HepG2 (cell line): ENCODE measurements around the gene NBEA. TPM values are rescaled to one million over a fixed set of nuclear protein-coding genes. Genes with fewer than 3 reads are reported as not detected.

Experiments
- ATAC-seq: fragments of 200-7000 bp; cut with Tn5 transposase; 3 replicates; pipeline ENCODE4 v1.9.1; 2020; ENCODE audit warnings: mild to moderate bottlenecking, moderate library complexity
- BruUV-seq: library from RNA; stranded (reverse); fragments of 400-500 nt; replicated peaks from 2 replicates; lab custom pipeline; 2021; lab: Mats Ljungman, UMichigan
- CTCF ChIA-PET: fragments of 300-600 bp; formaldehyde crosslinking; extraction: SDS; loops from one replicate; lab custom pipeline; 2021; ENCODE audit warnings: low total read pairs, inconsistent platforms, low intra/inter-chr PET ratio; lab: Yijun Ruan, JAX
- POLR2A ChIA-PET: fragments of 350-600 bp; sonication (Branson Sonifier 250); formaldehyde crosslinking; loops from one replicate; lab custom pipeline; 2020; ENCODE audit warnings: antibody characterized with exemption, inconsistent platforms; lab: Yijun Ruan, JAX
- DNase-seq: peaks from one replicate; pipeline ENCODE4 v3.0.0-alpha.2; 2015; ENCODE audit warnings: low spot score
- FAIRE-seq: peaks from 3 replicates; lab custom pipeline; 2011; peaks lifted over from hg19 to GRCh38; lab: Jason Lieb, UNC
- H2AFZ ChIP-seq: one replicate; pipeline ENCODE4 v1.6.1; 2011; ENCODE audit warnings: low read length, inconsistent platforms
- H3K27ac ChIP-seq: fragments of 300-600 bp; 3 replicates; pipeline ENCODE4 v1.8.0; 2011; ENCODE audit warnings: mixed run types, mild to moderate bottlenecking, mixed read lengths, low read length, inconsistent platforms; ENCODE audit not compliant: insufficient read depth; ENCODE audit errors: extremely low read length
- H3K27me3 ChIP-seq, 2 experiments: fragments of 200-600 bp in 1 of 2; 2 replicates in 1 of 2; 3 replicates in 1 of 2; pipeline versions ENCODE4 v1.6.0 to v1.8.0; 2011; ENCODE audit warnings: low read length in 2 of 2, mild to moderate bottlenecking in 2 of 2, moderate library complexity in 2 of 2, inconsistent platforms in 1 of 2; ENCODE audit not compliant: insufficient read depth in 2 of 2, control insufficient read depth in 1 of 2
- H3K36me3 ChIP-seq, 2 experiments: fragments of 200-600 bp in 1 of 2; replicated peaks in 1 of 2; 2 replicates in 1 of 2; 3 replicates in 1 of 2; pipeline versions ENCODE4 v1.5.1 to v1.8.0; 2011; ENCODE audit warnings: low read length in 2 of 2, inconsistent platforms in 1 of 2; ENCODE audit not compliant: insufficient read depth in 2 of 2, control insufficient read depth in 1 of 2
- H3K4me1 ChIP-seq: 2 replicates; pipeline ENCODE4 v1.5.1; 2012; ENCODE audit warnings: low read length, inconsistent platforms; ENCODE audit not compliant: insufficient read depth
- H3K4me2 ChIP-seq: 2 replicates; pipeline ENCODE4 v1.6.0; 2011; ENCODE audit warnings: low read depth, low read length, inconsistent platforms
- H3K4me3 ChIP-seq, 3 experiments: fragments of 200-600 bp in 1 of 3; sonication (generic), shearing (Covaris generic) in 1 of 3; replicated peaks in 1 of 3; 2 replicates each; pipeline ENCODE4 v1.5.1; 2011 to 2016; ENCODE audit warnings: low read length in 3 of 3, inconsistent platforms in 2 of 3, low read depth in 2 of 3, mild to moderate bottlenecking in 2 of 3, control low read depth in 1 of 3, mixed read lengths in 1 of 3; ENCODE audit not compliant: insufficient read depth in 1 of 3
- H3K79me2 ChIP-seq: one replicate; pipeline ENCODE4 v1.6.1; 2011; ENCODE audit warnings: low read length, inconsistent platforms; ENCODE audit not compliant: insufficient read depth
- H3K9ac ChIP-seq: 2 replicates; pipeline ENCODE4 v1.6.0; 2011; ENCODE audit warnings: mild to moderate bottlenecking, low read depth, low read length, inconsistent platforms; ENCODE audit not compliant: insufficient read depth
- H3K9me3 ChIP-seq: 2 replicates; pipeline ENCODE4 v1.5.1; 2012; ENCODE audit warnings: mild to moderate bottlenecking, low read length
- H4K20me1 ChIP-seq: 2 replicates; pipeline ENCODE4 v1.6.0; 2011; ENCODE audit warnings: inconsistent platforms, mild to moderate bottlenecking, low read length, moderate library complexity; ENCODE audit not compliant: insufficient read depth
- CENPT ChIP-seq: sonication (generic); formaldehyde crosslinking; IDR thresholded peaks from 2 replicates; pipeline ENCODE4 v1.8.0; 2022; ENCODE audit warnings: low read depth, mild to moderate bottlenecking, moderate library complexity, missing genetic modification reagents
- FLYWCH1 ChIP-seq: sonication (generic); formaldehyde crosslinking; IDR thresholded peaks from 2 replicates; pipeline ENCODE4 v1.8.1; 2023; ENCODE audit warnings: mild to moderate bottlenecking, missing genetic modification reagents
- GABPA ChIP-seq, 2 experiments: IDR thresholded peaks; 2 replicates each; pipeline ENCODE4 v1.6.1; 2011 to 2016; ENCODE audit warnings: low read depth in 2 of 2, low read length in 1 of 2, missing biosample characterization in 1 of 2, missing genetic modification characterization in 1 of 2
- JUNB ChIP-seq: sonication (generic); formaldehyde crosslinking; IDR thresholded peaks from 2 replicates; pipeline ENCODE4 v1.8.0; 2022; ENCODE audit warnings: missing genetic modification reagents, mild to moderate bottlenecking, borderline replicate concordance
- KDM5B ChIP-seq: sonication (generic); formaldehyde crosslinking; IDR thresholded peaks from 2 replicates; pipeline ENCODE4 v1.4.0; 2020; ENCODE audit warnings: missing genetic modification reagents, mild to moderate bottlenecking, borderline replicate concordance
- LBX2 ChIP-seq: sonication (generic); formaldehyde crosslinking; IDR thresholded peaks from 2 replicates; pipeline ENCODE4 v1.5.0; 2020; ENCODE audit warnings: missing genetic modification reagents, mild to moderate bottlenecking, borderline replicate concordance
- MXD1 ChIP-seq: sonication (generic); formaldehyde crosslinking; IDR thresholded peaks from 2 replicates; pipeline ENCODE4 v1.4.0; 2020; ENCODE audit warnings: mild to moderate bottlenecking, missing genetic modification reagents
- NFATC3 ChIP-seq: sonication (generic); formaldehyde crosslinking; IDR thresholded peaks from 2 replicates; pipeline ENCODE4 v1.5.1; 2020; ENCODE audit warnings: mild to moderate bottlenecking, missing genetic modification reagents
- RFXANK ChIP-seq: IDR thresholded peaks from 2 replicates; pipeline ENCODE4 v1.6.1; 2016
- SAFB2 ChIP-seq: sonication (generic); formaldehyde crosslinking; IDR thresholded peaks from 2 replicates; pipeline ENCODE4 v1.5.1; 2020; ENCODE audit warnings: missing genetic modification reagents, low read depth, mild to moderate bottlenecking, borderline replicate concordance
- SATB2 ChIP-seq: sonication (generic); formaldehyde crosslinking; IDR thresholded peaks from 2 replicates; pipeline ENCODE4 v1.5.0; 2020; ENCODE audit warnings: missing genetic modification reagents
- SKI ChIP-seq: fragments of 450-650 bp; IDR thresholded peaks from one replicate; pipeline ENCODE4 v1.6.1; 2018; ENCODE audit warnings: mild to moderate bottlenecking; ENCODE audit not compliant: partially characterized antibody
- TRIM24 ChIP-seq: sonication (generic); formaldehyde crosslinking; IDR thresholded peaks from 2 replicates; pipeline ENCODE4 v1.8.0; 2022; ENCODE audit warnings: mild to moderate bottlenecking, missing genetic modification reagents
- ZFP82 ChIP-seq: sonication (generic); formaldehyde crosslinking; IDR thresholded peaks from 2 replicates; pipeline ENCODE4 v1.5.1; 2020; ENCODE audit warnings: mild to moderate bottlenecking, missing genetic modification reagents, borderline replicate concordance
- ZNF274 ChIP-seq: sonication (generic); formaldehyde crosslinking; IDR thresholded peaks from 2 replicates; pipeline ENCODE4 v1.5.1; 2020; ENCODE audit warnings: mild to moderate bottlenecking, missing genetic modification reagents
- ZNF292 ChIP-seq: sonication (generic); formaldehyde crosslinking; IDR thresholded peaks from 2 replicates; pipeline ENCODE4 v1.8.1; 2022; ENCODE audit warnings: mild to moderate bottlenecking, low read depth, missing genetic modification reagents, borderline replicate concordance
- ZNF414 ChIP-seq: sonication (generic); formaldehyde crosslinking; IDR thresholded peaks from 2 replicates; pipeline ENCODE4 v1.5.0; 2020; ENCODE audit warnings: missing genetic modification reagents
- ZNF644 ChIP-seq: IDR thresholded peaks from 2 replicates; pipeline ENCODE4 v1.6.1; 2016; ENCODE audit warnings: low read depth
- ZSCAN30 ChIP-seq: sonication (generic); formaldehyde crosslinking; IDR thresholded peaks from 2 replicates; pipeline ENCODE4 v1.5.0; 2020; ENCODE audit warnings: mild to moderate bottlenecking, missing genetic modification reagents
- ZZZ3 ChIP-seq: sonication (generic); formaldehyde crosslinking; IDR thresholded peaks from 2 replicates; pipeline ENCODE4 v1.4.0; 2020; ENCODE audit warnings: missing genetic modification reagents, mild to moderate bottlenecking, borderline replicate concordance
- WGBS: methylation state at CpG from one replicate; pipeline ENCODE4 v1.1.6; 2017; ENCODE audit warnings: low lambda C conversion rate; 5-methylcytosine and 5-hydroxymethylcytosine counted together
- in situ Hi-C: cut with HindIII; loops from 2 replicates; pipeline ENCODE4 v1.10.0; 2017; ENCODE audit warnings: low pct_unique_long_range_greater_than_20kb; ENCODE audit not compliant: extremely low pct_ligation_motif_present
- intact Hi-C: fragments of 100-400 bp; cut with micrococcal nuclease; formaldehyde crosslinking; loops from one replicate; pipeline ENCODE4 v1.10.0; 2022; ENCODE audit not compliant: unreplicated experiment
- polyA plus RNA-seq, 8 experiments: library from polyadenylated mRNA; depleted of rRNA in 3 of 8; stranded (reverse) in 7 of 8; unstranded in 1 of 8; fragments of >200 nt; fragmentation: Illumina TruSeq in 4 of 8; extraction: Trizol in 4 of 8; gene quantifications; 2 replicates each; pipeline versions ENCODE4 v1.2.1 to v1.2.3, GENCODE V29; 2011 to 2016; ENCODE audit warnings: low read depth in 4 of 8, missing spikeins in 1 of 8, mixed read lengths in 1 of 8; ENCODE audit not compliant: insufficient read depth in 1 of 8
- total RNA-seq, 5 experiments: library from RNA; depleted of rRNA; stranded (reverse); fragments of >200 nt; fragmentation: Illumina TruSeq; extraction: Trizol; gene quantifications; 2 replicates each; pipeline ENCODE4 v1.2.3, GENCODE V29; 2016; ENCODE audit warnings: low read depth in 1 of 5

The NBEA gene
- total and polyA plus RNA-seq, 2 of the 13 experiments (the other 11 are each of a cell fraction or from before 2014, with no cell fraction given) = 2.7 to 2.8 TPM

GRCh38 chr13:35530581-35530980 is 588.5 kb downstream of the NBEA start:
- BruUV-seq = no TSS peak
- no peak for TF ChIP-seq SAFB2 (CRISPR knock-in tag)
- TF ChIP-seq RFXANK = no peak
- TF ChIP-seq TRIM24 (CRISPR knock-in tag) = no peak
- TF ChIP-seq MXD1 (CRISPR knock-in tag) = no peak
- TF ChIP-seq NFATC3 (CRISPR knock-in tag) = no peak
- TF ChIP-seq JUNB (CRISPR knock-in tag) = no peak
- no peak overlapping the region for H3K9ac ChIP-seq
- intact Hi-C loops = no loop called here
- no peak for ATAC-seq
- no peak overlapping the region for H3K27ac ChIP-seq
- WGBS = 39% methylated on average over 3 of the region's 3 CpGs
- no peaks in the 10 kb centered on the region for H3K36me3 ChIP-seq
- H2AFZ ChIP-seq = no peak overlapping the region
- in situ Hi-C loops = no loop called here
- no peaks in the 10 kb centered on the region for H3K79me2 ChIP-seq
- H4K20me1 ChIP-seq = no peaks in the 10 kb centered on the region
- no peak overlapping the region for H3K4me3 ChIP-seq
- ChIA-PET CTCF (no interaction called here), POLR2A (no interaction called here)
- H3K4me1 ChIP-seq = no peaks in the 10 kb centered on the region
- no peaks in the 10 kb centered on the region for H3K27me3 ChIP-seq
- no peak overlapping the region for H3K4me2 ChIP-seq
- FAIRE-seq = no peak
- H3K9me3 ChIP-seq = no peaks in the 10 kb centered on the region
- no peak for DNase-seq

- no peak overlapping the region for H3K9ac ChIP-seq
- H3K27ac ChIP-seq = no peak overlapping the region
- ATAC-seq (no peak), DNase-seq (no peak), FAIRE-seq (no peak)
- no peaks in the 10 kb centered on the region for H3K36me3 ChIP-seq
- no peaks in the 10 kb centered on the region for H3K4me1 ChIP-seq
- H3K79me2 ChIP-seq = no peaks in the 10 kb centered on the region
- H2AFZ ChIP-seq = no peak overlapping the region
- CTCF ChIA-PET = no interaction called here
- no TSS peak for BruUV-seq
- H3K4me3 ChIP-seq = no peak overlapping the region
- 73% methylated on average over 1 of the region's 1 CpG for WGBS
- in situ Hi-C loops (no loop called here), intact Hi-C loops (no loop called here)
- POLR2A ChIA-PET = no interaction called here
- no peaks in the 10 kb centered on the region for H3K27me3 ChIP-seq
- no peaks in the 10 kb centered on the region for H4K20me1 ChIP-seq
- no peak overlapping the region for H3K4me2 ChIP-seq
- no peaks in the 10 kb centered on the region for H3K9me3 ChIP-seq
- TF ChIP-seq ZZZ3 (CRISPR knock-in tag) (no peak), SKI (no peak), ZFP82 (no peak), FLYWCH1 (no peak), KDM5B (CRISPR knock-in tag) (no peak), ZNF274 (no peak), ZNF414 (CRISPR knock-in tag) (no peak), ZNF292 (CRISPR knock-in tag) (no peak), ZSCAN30 (CRISPR knock-in tag) (no peak), LBX2 (no peak), ZNF644 (no peak), CENPT (CRISPR knock-in tag) (no peak), SATB2 (CRISPR knock-in tag) (no peak), GABPA (IDR thresholded peaks at IDR 0.05; ENCODE audit: low read depth, low read length) (no peak), GABPA (CRISPR knock-in tag; IDR thresholded peaks at IDR 0.05; ENCODE audit: low read depth) (no peak)
Observed at GRCh38 chr13:35531526-35531925, 589.5 kb downstream of the NBEA start.
